Liver (tissue), 3 donors: ENCODE data around the gene PTPRN2.
"Not testable (repeated sequence)": the region's sequence is repeated elsewhere in the genome, so short reads cannot be mapped to it uniquely, and the experiment has no call there.

Experiments used
- EGR1 ChIP-seq, 2 donors: IDR thresholded peaks; 2 replicates each; pipeline ENCODE4 v1.6.1; 2016 to 2018; ENCODE audit warnings: antibody characterized with exemption in 2 of 2, low read depth in 2 of 2
- GABPA ChIP-seq, 2 donors: IDR thresholded peaks in 1 of 2; conservative IDR thresholded peaks in 1 of 2; 2 replicates each; pipeline ENCODE4 v1.6.1; 2016; ENCODE audit warnings: antibody characterized with exemption in 2 of 2, mild to moderate bottlenecking in 1 of 2, moderate library complexity in 1 of 2
- JUND ChIP-seq, 2 donors: IDR thresholded peaks; 2 replicates each; pipeline ENCODE4 v1.6.1; 2016; ENCODE audit warnings: antibody characterized with exemption in 2 of 2
- RAD21 ChIP-seq, 2 donors: IDR thresholded peaks; 2 replicates each; pipeline ENCODE4 v1.6.1; 2016; ENCODE audit warnings: antibody characterized with exemption in 2 of 2, mild to moderate bottlenecking in 2 of 2
- RXRA ChIP-seq, 2 donors: IDR thresholded peaks; 2 replicates each; pipeline ENCODE4 v1.6.1; 2017 to 2018; ENCODE audit warnings: antibody characterized with exemption in 2 of 2, mild to moderate bottlenecking in 1 of 2
- SP1 ChIP-seq: IDR thresholded peaks from 2 replicates; pipeline ENCODE4 v1.6.1; 2018; ENCODE audit warnings: antibody characterized with exemption, mild to moderate bottlenecking
- TAF1 ChIP-seq: conservative IDR thresholded peaks from 2 replicates; pipeline ENCODE4 v1.6.1; 2016; ENCODE audit warnings: antibody characterized with exemption, mild to moderate bottlenecking
- YY1 ChIP-seq: IDR thresholded peaks from 2 replicates; pipeline ENCODE4 v1.6.1; 2016; ENCODE audit warnings: antibody characterized with exemption, mild to moderate bottlenecking
- TF ChIP-seq, protein P1 (sequence below): fragments of 150-350 bp; IDR thresholded peaks from 2 replicates; pipeline ENCODE4 v1.5.1; 2017; ENCODE audit warnings: improper control_type of control experiment, low read depth, low read length; ENCODE audit not compliant: missing input control
- TF ChIP-seq, protein P2 (sequence below): IDR thresholded peaks from 2 replicates; pipeline ENCODE4 v1.6.1; 2016; ENCODE audit warnings: antibody characterized with exemption, mild to moderate bottlenecking
- TF ChIP-seq, protein P3 (sequence below): IDR thresholded peaks from 2 replicates; pipeline ENCODE4 v1.6.1; 2016; ENCODE audit warnings: antibody characterized with exemption
- TF ChIP-seq, protein P4 (sequence below): IDR thresholded peaks from 2 replicates; pipeline ENCODE4 v1.6.1; 2016; ENCODE audit warnings: antibody characterized with exemption
- TF ChIP-seq, protein P5 (sequence below): IDR thresholded peaks from 2 replicates; pipeline ENCODE4 v1.6.1; 2016; ENCODE audit warnings: antibody characterized with exemption
- donor health status: healthy.
- donor health status: healthy.

DNA sequence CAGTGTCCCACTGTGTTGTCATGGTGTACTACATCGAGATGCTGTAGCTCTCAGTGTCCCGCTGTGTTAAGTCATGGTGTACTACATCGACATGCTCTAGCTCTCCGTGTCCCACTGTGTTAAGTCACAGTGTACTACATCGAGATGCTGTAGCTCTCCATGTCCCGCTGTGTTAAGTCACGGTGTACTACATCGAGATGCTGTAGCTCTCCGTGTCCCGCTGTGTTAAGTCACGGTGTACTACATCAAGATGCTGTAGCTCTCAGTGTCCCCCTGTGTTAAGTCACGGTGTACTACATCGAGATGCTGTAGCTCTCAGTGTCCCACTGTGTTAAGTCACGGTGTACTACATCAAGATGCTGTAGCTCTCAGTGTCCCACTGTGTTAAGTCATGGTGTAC, 169.2 kb downstream of the PTPRN2 start:
- TF ChIP-seq EGR1 (IDR thresholded peaks at IDR 0.05; ENCODE audit: low read depth in 2 of 2); RAD21 (IDR thresholded peaks at IDR 0.05); GABPA (IDR thresholded peaks at IDR 0.05 in 1 of 2, conservative IDR thresholded peaks at IDR 0.05 in 1 of 2); RXRA (IDR thresholded peaks at IDR 0.05); TAF1; YY1; SP1; JUND (IDR thresholded peaks at IDR 0.05): not testable (repeated sequence)
- TF ChIP-seq, protein P1, sequence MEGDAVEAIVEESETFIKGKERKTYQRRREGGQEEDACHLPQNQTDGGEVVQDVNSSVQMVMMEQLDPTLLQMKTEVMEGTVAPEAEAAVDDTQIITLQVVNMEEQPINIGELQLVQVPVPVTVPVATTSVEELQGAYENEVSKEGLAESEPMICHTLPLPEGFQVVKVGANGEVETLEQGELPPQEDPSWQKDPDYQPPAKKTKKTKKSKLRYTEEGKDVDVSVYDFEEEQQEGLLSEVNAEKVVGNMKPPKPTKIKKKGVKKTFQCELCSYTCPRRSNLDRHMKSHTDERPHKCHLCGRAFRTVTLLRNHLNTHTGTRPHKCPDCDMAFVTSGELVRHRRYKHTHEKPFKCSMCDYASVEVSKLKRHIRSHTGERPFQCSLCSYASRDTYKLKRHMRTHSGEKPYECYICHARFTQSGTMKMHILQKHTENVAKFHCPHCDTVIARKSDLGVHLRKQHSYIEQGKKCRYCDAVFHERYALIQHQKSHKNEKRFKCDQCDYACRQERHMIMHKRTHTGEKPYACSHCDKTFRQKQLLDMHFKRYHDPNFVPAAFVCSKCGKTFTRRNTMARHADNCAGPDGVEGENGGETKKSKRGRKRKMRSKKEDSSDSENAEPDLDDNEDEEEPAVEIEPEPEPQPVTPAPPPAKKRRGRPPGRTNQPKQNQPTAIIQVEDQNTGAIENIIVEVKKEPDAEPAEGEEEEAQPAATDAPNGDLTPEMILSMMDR, result not testable (repeated sequence)
- TF ChIP-seq, protein P2, sequence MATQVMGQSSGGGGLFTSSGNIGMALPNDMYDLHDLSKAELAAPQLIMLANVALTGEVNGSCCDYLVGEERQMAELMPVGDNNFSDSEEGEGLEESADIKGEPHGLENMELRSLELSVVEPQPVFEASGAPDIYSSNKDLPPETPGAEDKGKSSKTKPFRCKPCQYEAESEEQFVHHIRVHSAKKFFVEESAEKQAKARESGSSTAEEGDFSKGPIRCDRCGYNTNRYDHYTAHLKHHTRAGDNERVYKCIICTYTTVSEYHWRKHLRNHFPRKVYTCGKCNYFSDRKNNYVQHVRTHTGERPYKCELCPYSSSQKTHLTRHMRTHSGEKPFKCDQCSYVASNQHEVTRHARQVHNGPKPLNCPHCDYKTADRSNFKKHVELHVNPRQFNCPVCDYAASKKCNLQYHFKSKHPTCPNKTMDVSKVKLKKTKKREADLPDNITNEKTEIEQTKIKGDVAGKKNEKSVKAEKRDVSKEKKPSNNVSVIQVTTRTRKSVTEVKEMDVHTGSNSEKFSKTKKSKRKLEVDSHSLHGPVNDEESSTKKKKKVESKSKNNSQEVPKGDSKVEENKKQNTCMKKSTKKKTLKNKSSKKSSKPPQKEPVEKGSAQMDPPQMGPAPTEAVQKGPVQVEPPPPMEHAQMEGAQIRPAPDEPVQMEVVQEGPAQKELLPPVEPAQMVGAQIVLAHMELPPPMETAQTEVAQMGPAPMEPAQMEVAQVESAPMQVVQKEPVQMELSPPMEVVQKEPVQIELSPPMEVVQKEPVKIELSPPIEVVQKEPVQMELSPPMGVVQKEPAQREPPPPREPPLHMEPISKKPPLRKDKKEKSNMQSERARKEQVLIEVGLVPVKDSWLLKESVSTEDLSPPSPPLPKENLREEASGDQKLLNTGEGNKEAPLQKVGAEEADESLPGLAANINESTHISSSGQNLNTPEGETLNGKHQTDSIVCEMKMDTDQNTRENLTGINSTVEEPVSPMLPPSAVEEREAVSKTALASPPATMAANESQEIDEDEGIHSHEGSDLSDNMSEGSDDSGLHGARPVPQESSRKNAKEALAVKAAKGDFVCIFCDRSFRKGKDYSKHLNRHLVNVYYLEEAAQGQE, result not testable (repeated sequence)
- TF ChIP-seq, protein P3, sequence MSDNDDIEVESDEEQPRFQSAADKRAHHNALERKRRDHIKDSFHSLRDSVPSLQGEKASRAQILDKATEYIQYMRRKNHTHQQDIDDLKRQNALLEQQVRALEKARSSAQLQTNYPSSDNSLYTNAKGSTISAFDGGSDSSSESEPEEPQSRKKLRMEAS, result not testable (repeated sequence)
- TF ChIP-seq, protein P4, sequence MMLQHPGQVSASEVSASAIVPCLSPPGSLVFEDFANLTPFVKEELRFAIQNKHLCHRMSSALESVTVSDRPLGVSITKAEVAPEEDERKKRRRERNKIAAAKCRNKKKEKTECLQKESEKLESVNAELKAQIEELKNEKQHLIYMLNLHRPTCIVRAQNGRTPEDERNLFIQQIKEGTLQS, result not testable (repeated sequence)
- TF ChIP-seq, protein P5, sequence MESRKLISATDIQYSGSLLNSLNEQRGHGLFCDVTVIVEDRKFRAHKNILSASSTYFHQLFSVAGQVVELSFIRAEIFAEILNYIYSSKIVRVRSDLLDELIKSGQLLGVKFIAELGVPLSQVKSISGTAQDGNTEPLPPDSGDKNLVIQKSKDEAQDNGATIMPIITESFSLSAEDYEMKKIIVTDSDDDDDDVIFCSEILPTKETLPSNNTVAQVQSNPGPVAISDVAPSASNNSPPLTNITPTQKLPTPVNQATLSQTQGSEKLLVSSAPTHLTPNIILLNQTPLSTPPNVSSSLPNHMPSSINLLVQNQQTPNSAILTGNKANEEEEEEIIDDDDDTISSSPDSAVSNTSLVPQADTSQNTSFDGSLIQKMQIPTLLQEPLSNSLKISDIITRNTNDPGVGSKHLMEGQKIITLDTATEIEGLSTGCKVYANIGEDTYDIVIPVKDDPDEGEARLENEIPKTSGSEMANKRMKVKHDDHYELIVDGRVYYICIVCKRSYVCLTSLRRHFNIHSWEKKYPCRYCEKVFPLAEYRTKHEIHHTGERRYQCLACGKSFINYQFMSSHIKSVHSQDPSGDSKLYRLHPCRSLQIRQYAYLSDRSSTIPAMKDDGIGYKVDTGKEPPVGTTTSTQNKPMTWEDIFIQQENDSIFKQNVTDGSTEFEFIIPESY, result not testable (repeated sequence)
